Glutamatergic neuron (in vitro differentiated cells): Measurements from ENCODE around the gene PACSIN2. TPM values are rescaled to one million over a fixed set of nuclear protein-coding genes. Genes with fewer than 3 reads are reported as not detected.
A peak's percentile ranks its signal among the peaks of the same experiment; 100 is the strongest.
"Not testable (repeated sequence)": the region's sequence is repeated elsewhere in the genome, so short reads cannot be mapped to it uniquely, and the experiment has no call there.

Experiments used
- DNase-seq: peaks from one replicate; pipeline ENCODE4 v3.0.0; 2022
- H3K27ac Mint-ChIP-seq: one replicate; pipeline ENCODE4 v1.8.0; 2020; ENCODE audit warnings: mild to moderate bottlenecking, mixed read lengths, inconsistent platforms; ENCODE audit not compliant: unreplicated experiment
- H3K27me3 Mint-ChIP-seq: one replicate; pipeline ENCODE4 v1.8.0; 2020; ENCODE audit warnings: mild to moderate bottlenecking, moderate library complexity, mixed read lengths, inconsistent platforms; ENCODE audit not compliant: unreplicated experiment
- H3K36me3 Mint-ChIP-seq: one replicate; pipeline ENCODE4 v1.8.0; 2020; ENCODE audit warnings: mild to moderate bottlenecking, mixed read lengths, inconsistent platforms; ENCODE audit not compliant: unreplicated experiment
- H3K4me1 Mint-ChIP-seq: one replicate; pipeline ENCODE4 v1.8.0; 2020; ENCODE audit warnings: mild to moderate bottlenecking, low read depth, mixed read lengths, inconsistent platforms; ENCODE audit not compliant: unreplicated experiment
- H3K4me3 Mint-ChIP-seq: one replicate; pipeline ENCODE4 v1.8.0; 2020; ENCODE audit warnings: mild to moderate bottlenecking, mixed read lengths, inconsistent platforms; ENCODE audit not compliant: unreplicated experiment
- H3K9me3 Mint-ChIP-seq: one replicate; pipeline ENCODE4 v1.8.0; 2020; ENCODE audit warnings: mild to moderate bottlenecking, moderate library complexity, mixed read lengths, inconsistent platforms; ENCODE audit not compliant: unreplicated experiment
- CTCF ChIP-seq: fragments of 200-600 bp; sonication (generic); IDR thresholded peaks from one replicate; pipeline ENCODE4 v1.5.0; 2021; ENCODE audit not compliant: partially characterized antibody, unreplicated experiment
- total RNA-seq: library from RNA; stranded (reverse); fragmentation: NEBNext Ultra II Directional; extraction: Animal tissue kit (Norgen Biotek cat#: 25700); gene quantifications from one replicate; pipeline ENCODE4 v1.2.1, GENCODE V29; 2021; ENCODE audit not compliant: unreplicated experiment

Gene PACSIN2
- total RNA-seq, 1 donor from 2014 or later, result 47.3 TPM

- H3K27ac Mint-ChIP-seq, result no peak overlapping the region
- H3K4me1 Mint-ChIP-seq, result peaks cover 8% of the 10 kb centered on the region
- no peak for TF ChIP-seq CTCF
- H3K27me3 Mint-ChIP-seq, result peaks cover 7% of the 10 kb centered on the region
- DNase-seq, result no peak
- peaks cover 11% of the 10 kb centered on the region for H3K9me3 Mint-ChIP-seq
- H3K36me3 Mint-ChIP-seq, result no peaks in the 10 kb centered on the region
- no peak overlapping the region for H3K4me3 Mint-ChIP-seq
Measured at GRCh38 chr22:43017525-43018460, 2.8 kb upstream of the PACSIN2 start.

DNA sequence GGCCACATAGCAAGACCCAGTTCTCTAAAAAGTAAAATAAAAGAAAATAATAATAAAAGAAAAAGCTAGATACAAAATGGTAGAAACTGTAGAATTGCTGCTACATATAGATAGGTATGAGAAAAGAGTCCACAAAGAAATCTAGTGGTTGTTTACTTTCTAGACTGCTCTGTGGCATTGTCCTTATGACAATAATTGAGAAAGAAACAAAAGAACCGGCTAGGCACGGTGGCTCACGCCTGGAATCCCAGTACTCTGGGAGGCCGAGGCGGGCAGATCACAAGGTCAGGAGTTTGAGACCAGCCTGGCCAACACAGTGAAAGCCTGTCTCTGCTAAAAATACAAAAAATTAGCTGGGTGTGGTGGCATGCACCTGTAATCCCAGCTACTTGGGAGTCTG is 1.2 kb upstream of the PACSIN2 start:
- H3K27me3 Mint-ChIP-seq, H3K4me1 Mint-ChIP-seq, H3K27ac Mint-ChIP-seq, DNase-seq, H3K4me3 Mint-ChIP-seq, H3K36me3 Mint-ChIP-seq: not testable (repeated sequence)
- H3K9me3 Mint-ChIP-seq, result peaks cover 11% of the 10 kb centered on the region

DNA sequence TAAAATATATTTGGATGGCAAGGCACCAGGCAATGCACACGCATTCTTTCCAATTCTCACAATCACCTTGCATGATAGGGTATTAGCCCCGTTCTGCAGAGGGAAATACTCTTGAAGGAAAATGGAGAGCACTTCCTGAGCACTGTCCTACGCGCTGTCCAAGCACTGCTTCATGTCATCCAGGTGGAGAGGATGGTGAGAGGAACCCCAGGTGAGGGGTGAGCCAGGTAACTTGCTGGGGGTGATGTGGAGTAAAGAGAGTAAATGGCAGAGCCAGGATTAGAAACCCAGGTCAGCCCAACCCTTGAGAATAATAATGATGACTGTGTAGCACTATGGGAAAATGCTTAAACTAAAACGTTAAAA is 711 bp upstream of the PACSIN2 start:
- Mint-ChIP-seq H3K4me3 (peak overlapping the region; percentile 90), H3K36me3 (no peaks in the 10 kb centered on the region), H3K27ac (no peak overlapping the region), H3K4me1 (peaks cover 8% of the 10 kb centered on the region), H3K27me3 (peaks cover 7% of the 10 kb centered on the region), H3K9me3 (peaks cover 11% of the 10 kb centered on the region)
- TF ChIP-seq CTCF, result no peak
- DNase-seq, result no peak

DNA sequence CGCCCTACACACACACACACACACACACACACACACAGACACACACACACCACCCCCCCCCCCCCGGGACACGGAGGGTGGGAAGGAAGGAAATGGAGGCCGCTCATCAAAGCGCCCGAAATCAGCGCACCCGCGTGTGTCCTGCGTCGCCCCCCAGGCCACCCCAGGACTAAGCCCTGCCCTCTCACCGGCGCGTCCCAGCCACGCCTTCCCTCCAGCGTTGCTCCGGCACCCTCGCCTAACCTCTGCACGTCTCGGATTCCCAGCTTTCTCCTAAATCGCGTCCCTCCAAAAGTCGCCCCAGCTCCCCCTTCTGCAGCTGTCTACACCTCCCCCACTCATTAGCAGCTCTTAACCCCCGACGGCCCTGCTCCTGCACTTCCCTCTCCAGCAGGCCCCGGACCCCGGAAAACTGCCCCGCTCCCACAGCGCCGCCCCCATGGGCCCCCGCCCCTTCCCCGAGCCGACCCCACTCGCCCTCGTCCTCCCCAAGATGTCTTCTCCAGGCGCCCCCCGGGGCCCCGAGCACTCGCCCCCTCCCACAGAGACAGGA is 557 bp downstream of the PACSIN2 start:
- peaks cover 7% of the 10 kb centered on the region for H3K27me3 Mint-ChIP-seq
- H3K36me3 Mint-ChIP-seq, result no peaks in the 10 kb centered on the region
- peak overlapping the region; percentile 88 for H3K4me3 Mint-ChIP-seq
- TF ChIP-seq CTCF, result no peak
- H3K27ac Mint-ChIP-seq, result peak overlapping the region; percentile 68
- H3K9me3 Mint-ChIP-seq, result peaks cover 11% of the 10 kb centered on the region
- peak; percentile 52 for DNase-seq
- H3K4me1 Mint-ChIP-seq, result peaks cover 8% of the 10 kb centered on the region

DNA sequence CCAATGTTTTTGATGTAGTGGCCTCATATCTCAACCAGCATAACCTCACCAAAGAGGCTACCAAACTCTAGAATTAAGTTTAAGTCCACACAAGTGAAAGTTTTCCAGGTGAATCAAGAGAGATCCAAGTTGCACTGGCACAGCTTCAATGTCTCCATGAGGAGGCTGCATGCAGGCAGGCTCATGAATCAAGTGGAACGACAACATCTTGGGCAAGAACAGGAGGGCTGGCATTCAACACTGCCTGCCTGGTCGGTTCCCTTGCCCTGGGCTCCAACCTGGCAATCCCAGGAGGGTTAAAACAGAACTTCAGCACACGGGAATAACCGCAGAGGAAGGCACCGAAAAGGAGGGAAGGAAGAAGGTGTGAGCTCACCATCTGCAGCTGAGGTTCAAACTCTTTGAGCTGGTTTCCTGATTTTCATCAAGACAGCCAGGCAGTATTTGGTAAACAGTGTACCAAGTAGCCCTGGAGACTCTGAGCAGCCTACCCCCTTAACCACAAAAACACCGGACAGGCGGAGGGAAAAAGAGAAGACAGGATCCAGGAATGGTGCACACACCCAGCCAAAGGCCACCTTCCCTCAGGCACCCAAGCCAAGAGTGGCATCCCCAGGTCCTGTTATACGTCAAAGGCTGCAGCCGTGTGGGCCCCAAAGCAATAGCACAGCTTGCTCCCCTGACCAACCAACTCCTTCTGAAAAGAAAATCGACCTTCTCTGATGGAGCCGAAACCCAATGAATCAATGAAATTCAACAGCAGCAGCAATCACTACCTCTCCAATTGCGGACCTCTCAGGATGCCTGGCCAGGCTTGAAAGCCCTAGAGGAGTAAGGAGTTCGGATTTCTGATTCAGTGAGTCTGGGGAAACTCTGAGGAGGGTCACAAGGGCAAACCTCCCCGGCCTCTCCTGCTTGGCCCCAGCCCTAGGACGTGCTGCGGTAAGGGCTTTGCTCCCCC is 1.3 kb downstream of the PACSIN2 start:
- no peaks in the 10 kb centered on the region for H3K36me3 Mint-ChIP-seq

More for the DNA sequence above, 1.3 kb downstream of the PACSIN2 start:
- H3K4me3 Mint-ChIP-seq, result peak overlapping the region; percentile 88
- H3K4me1 Mint-ChIP-seq, result peaks cover 8% of the 10 kb centered on the region
- peak overlapping the region; percentile 70 for H3K27ac Mint-ChIP-seq
- no peak for TF ChIP-seq CTCF
- H3K9me3 Mint-ChIP-seq, result peaks cover 11% of the 10 kb centered on the region
- H3K27me3 Mint-ChIP-seq, result peaks cover 7% of the 10 kb centered on the region
- DNase-seq, result no peak
